H1 (cell line): ENCODE measurements around the gene RABGGTB. TPM values are rescaled to one million over a fixed set of nuclear protein-coding genes. Genes with fewer than 3 reads are reported as not detected.

ENCODE experiments used
- CTCF ChIA-PET: fragments of 300-600 bp; sonication (Branson Sonifier 250); formaldehyde crosslinking; loops from one replicate; lab custom pipeline; 2021; ENCODE audit not compliant: partially characterized antibody; lab: Charles Lee
- POLR2A ChIA-PET: fragments of 300-600 bp; sonication (Branson Sonifier 250); formaldehyde crosslinking; loops from one replicate; lab custom pipeline; 2021; ENCODE audit warnings: inconsistent platforms; ENCODE audit not compliant: partially characterized antibody; lab: Charles Lee
- DNase-seq, 2 experiments: peaks; one replicate each; pipeline versions ENCODE4 v3.0.0 to v3.0.0-alpha.2; 2010 to 2022; ENCODE audit warnings: low spot score in 2 of 2, low read depth in 1 of 2, mixed read lengths in 1 of 2
- FAIRE-seq: peaks from 2 replicates; lab custom pipeline; 2011; peaks lifted over from hg19 to GRCh38; lab: Jason Lieb, UNC
- H2AFZ ChIP-seq: 2 replicates; pipeline ENCODE4 v1.8.1; 2012; ENCODE audit warnings: low read length, inconsistent platforms
- H2AK5ac ChIP-seq: 2 replicates; pipeline ENCODE4 v1.6.1; 2013; ENCODE audit warnings: low read depth, low read length
- H2BK120ac ChIP-seq: replicated peaks from 2 replicates; pipeline ENCODE3; 2013; ENCODE audit warnings: low read depth, low read length, inconsistent platforms
- H2BK12ac ChIP-seq: 2 replicates; pipeline ENCODE4 v1.6.1; 2013; ENCODE audit warnings: low read depth, low read length
- H2BK15ac ChIP-seq: 2 replicates; pipeline ENCODE4 v1.6.1; 2013; ENCODE audit warnings: low read length
- H2BK20ac ChIP-seq: 2 replicates; pipeline ENCODE4 v1.6.1; 2013; ENCODE audit warnings: low read length
- H2BK5ac ChIP-seq: 2 replicates; pipeline ENCODE4 v1.6.1; 2013; ENCODE audit warnings: low read depth, low read length
- H3K14ac ChIP-seq: 2 replicates; pipeline ENCODE4 v1.6.1; 2013; ENCODE audit warnings: inconsistent platforms; ENCODE audit not compliant: insufficient read length
- H3K18ac ChIP-seq: 2 replicates; pipeline ENCODE4 v1.6.1; 2013; ENCODE audit warnings: low read length; ENCODE audit errors: extremely low read depth
- H3K23ac ChIP-seq: 2 replicates; pipeline ENCODE4 v1.6.1; 2013; ENCODE audit warnings: inconsistent platforms; ENCODE audit not compliant: insufficient read length
- H3K23me2 ChIP-seq: 2 replicates; pipeline ENCODE4 v1.6.1; 2013; ENCODE audit warnings: low read depth, low read length
- H3K27ac ChIP-seq: 2 replicates; pipeline ENCODE4 v1.6.1; 2011; ENCODE audit warnings: low read depth, low read length, inconsistent platforms
- H3K27me3 ChIP-seq, 4 experiments: replicated peaks in 1 of 4; 1 replicate in 1 of 4; 2 replicates in 3 of 4; pipeline versions ENCODE4 v1.6.1 to v1.8.1; 2011 to 2013; ENCODE audit warnings: low read length in 3 of 4, mild to moderate bottlenecking in 3 of 4, inconsistent platforms in 2 of 4, mixed read lengths in 2 of 4, moderate library complexity in 1 of 4; ENCODE audit not compliant: control insufficient read depth in 3 of 4, insufficient read depth in 3 of 4; ENCODE audit errors: extremely low read depth in 1 of 4
- H3K36me3 ChIP-seq, 4 experiments: 2 replicates each; pipeline versions ENCODE4 v1.6.1 to v1.8.1; 2011 to 2013; ENCODE audit warnings: mild to moderate bottlenecking in 4 of 4, low read length in 3 of 4, moderate library complexity in 2 of 4, control low read depth in 1 of 4, inconsistent platforms in 1 of 4; ENCODE audit not compliant: insufficient read depth in 4 of 4, control insufficient read depth in 2 of 4
- H3K4ac ChIP-seq: replicated peaks from 2 replicates; pipeline ENCODE3; 2013; ENCODE audit warnings: low read length, low read depth, mixed read lengths, inconsistent platforms; ENCODE audit not compliant: insufficient read length
- H3K4me1 ChIP-seq, 4 experiments: replicated peaks in 1 of 4; 1 replicate in 1 of 4; 2 replicates in 3 of 4; pipeline versions ENCODE4 v1.6.1 to v1.8.1; 2011 to 2013; ENCODE audit warnings: low read length in 3 of 4, inconsistent platforms in 2 of 4, mixed read lengths in 1 of 4; ENCODE audit not compliant: insufficient read depth in 4 of 4, control insufficient read depth in 3 of 4
- H3K4me2 ChIP-seq, 2 experiments: 2 replicates each; pipeline versions ENCODE4 v1.6.1 to v1.8.1; 2011 to 2013; ENCODE audit warnings: low read depth in 2 of 2, low read length in 2 of 2, control low read depth in 1 of 2, inconsistent platforms in 1 of 2, mild to moderate bottlenecking in 1 of 2; ENCODE audit not compliant: insufficient read depth in 1 of 2
- H3K4me3 ChIP-seq, 4 experiments: fragments of 200-600, 300-600 bp in 1 of 4; sonication (generic), shearing (Covaris generic), sonication (Bioruptor Twin) in 1 of 4; 2 replicates each; pipeline versions ENCODE4 v1.5.1 to v1.8.1; 2011 to 2016; ENCODE audit warnings: low read length in 4 of 4, low read depth in 3 of 4, control low read depth in 2 of 4, inconsistent platforms in 2 of 4, mild to moderate bottlenecking in 2 of 4, mixed read lengths in 1 of 4, moderate library complexity in 1 of 4; ENCODE audit not compliant: insufficient read depth in 2 of 4; ENCODE audit errors: extremely low read depth in 1 of 4
- H3K56ac ChIP-seq: replicated peaks from 2 replicates; pipeline ENCODE3; 2013; ENCODE audit warnings: low read depth, mild to moderate bottlenecking, mixed read lengths, low read length, inconsistent platforms; ENCODE audit not compliant: insufficient read length
- H3K79me1 ChIP-seq: 2 replicates; pipeline ENCODE4 v1.6.1; 2013; ENCODE audit warnings: low read depth, low read length, control low read depth
- H3K79me2 ChIP-seq, 2 experiments: 2 replicates each; pipeline versions ENCODE4 v1.6.1 to v1.8.1; 2012 to 2013; ENCODE audit warnings: low read length in 2 of 2, mild to moderate bottlenecking in 2 of 2, inconsistent platforms in 1 of 2; ENCODE audit not compliant: insufficient read depth in 2 of 2, control insufficient read depth in 1 of 2
- H3K9ac ChIP-seq, 4 experiments: replicated peaks in 1 of 4; 1 replicate in 1 of 4; 2 replicates in 3 of 4; pipeline versions ENCODE4 v1.6.1 to v1.8.1; 2011 to 2013; ENCODE audit warnings: low read depth in 3 of 4, low read length in 3 of 4, control low read depth in 2 of 4, mild to moderate bottlenecking in 2 of 4, moderate library complexity in 2 of 4, inconsistent platforms in 1 of 4; ENCODE audit errors: extremely low read depth in 1 of 4
- H3K9me3 ChIP-seq, 2 experiments: 2 replicates each; pipeline versions ENCODE4 v1.6.1 to v1.8.1; 2012 to 2013; ENCODE audit warnings: mild to moderate bottlenecking in 2 of 2, moderate library complexity in 2 of 2, control low read depth in 1 of 2, inconsistent platforms in 1 of 2, low read depth in 1 of 2, low read length in 1 of 2, mixed read lengths in 1 of 2; ENCODE audit not compliant: insufficient read depth in 2 of 2
- H4K20me1 ChIP-seq, 2 experiments: replicated peaks in 1 of 2; 2 replicates each; pipeline versions ENCODE3 to v1.8.1; 2011 to 2013; ENCODE audit warnings: inconsistent platforms in 2 of 2, low read length in 2 of 2, mild to moderate bottlenecking in 1 of 2; ENCODE audit not compliant: insufficient read depth in 2 of 2, control insufficient read depth in 1 of 2
- H4K5ac ChIP-seq: 2 replicates; pipeline ENCODE4 v1.6.1; 2013; ENCODE audit warnings: low read length, low read depth, mixed read lengths, inconsistent platforms; ENCODE audit not compliant: insufficient read length
- H4K8ac ChIP-seq: 2 replicates; pipeline ENCODE4 v1.8.0; 2013; ENCODE audit warnings: mild to moderate bottlenecking, moderate library complexity, low read length, inconsistent platforms; ENCODE audit not compliant: insufficient read depth; ENCODE audit errors: extremely low read depth
- H4K91ac ChIP-seq: replicated peaks from 2 replicates; pipeline ENCODE3; 2013; ENCODE audit warnings: low read length, mixed read lengths, inconsistent platforms; ENCODE audit not compliant: insufficient read length
- CHD1 ChIP-seq: IDR thresholded peaks from 2 replicates; pipeline ENCODE4 v1.6.1; 2012; ENCODE audit warnings: low read depth, low read length, improper control_type of control experiment
- TEAD4 ChIP-seq: IDR thresholded peaks from 2 replicates; pipeline ENCODE4 v1.6.1; 2012; ENCODE audit warnings: low read depth, low read length, inconsistent platforms, mixed read lengths
- WGBS, 2 experiments: shearing (Covaris generic) in 1 of 2; methylation state at CpG; one replicate each; pipeline versions ENCODE4 v1.1.6 to v1.1.7; 2013 to 2015; ENCODE audit warnings: low lambda C conversion rate in 2 of 2, mixed read lengths in 2 of 2, inconsistent platforms in 1 of 2, low coverage in 1 of 2, missing lambda C conversion rate in 1 of 2; ENCODE audit not compliant: insufficient replicate concordance in 2 of 2, insufficient coverage in 1 of 2, insufficient read length in 1 of 2; ENCODE audit errors: extremely low coverage in 1 of 2, missing lambda C conversion rate in 1 of 2; 5-methylcytosine and 5-hydroxymethylcytosine counted together
- polyA plus RNA-seq, 7 experiments: library from polyadenylated mRNA; depleted of rRNA in 3 of 7; stranded (reverse) in 5 of 7; unstranded in 2 of 7; fragments of >200 nt in 5 of 7; fragments of 200-250 nt in 2 of 7; gene quantifications; 1 replicate in 5 of 7; 2 replicates in 1 of 7; 4 replicates in 1 of 7; pipeline versions ENCODE4 v1.2.1 to v1.2.3, GENCODE V29; 2011 to 2013; ENCODE audit warnings: missing spikeins in 2 of 7, mixed read lengths in 2 of 7
- total RNA-seq: library from RNA; stranded (reverse); fragmentation: NEBNext Ultra II Directional; extraction: Animal tissue kit (Norgen Biotek cat#: 25700); gene quantifications from 2 replicates; pipeline ENCODE4 v1.2.1, GENCODE V29; 2021

The RABGGTB gene
- total and polyA plus RNA-seq, 2 of the 8 experiments (the other 6 are each of a cell fraction or from before 2014, with no cell fraction given), result 70.7 to 124 TPM

GRCh38 chr1:75770761-75771160, 15.3 kb upstream of the RABGGTB start:
- Histone ChIP-seq H4K91ac (no peak overlapping the region), H4K5ac (no peak overlapping the region), H3K4me1 (peaks cover 0 to 3% (median 1%) of the 10 kb centered on the region in 4 experiments; a peak in 2 of 7 replicates), H3K27me3 (no peaks in the 10 kb centered on the region), H4K8ac (no peak overlapping the region), H3K4ac (no peak overlapping the region), H2AFZ (no peak overlapping the region), H3K14ac (no peak overlapping the region), H2AK5ac (no peak overlapping the region), H3K4me3 (no peak overlapping the region), H2BK120ac (no peak overlapping the region), H3K27ac (no peak overlapping the region), H2BK15ac (no peak overlapping the region), H3K79me1 (no peaks in the 10 kb centered on the region), H3K9me3 (0 out of 4 replicates have a peak, but pooled peaks cover 0 to 2% of the 10 kb centered on the region in 2 experiments), H3K4me2 (no peak overlapping the region), H3K56ac (no peak overlapping the region), H4K20me1 (no peaks in the 10 kb centered on the region), H3K79me2 (no peaks in the 10 kb centered on the region), H2BK12ac (no peak overlapping the region), H3K23me2 (no peaks in the 10 kb centered on the region), H3K36me3 (no peaks in the 10 kb centered on the region), H3K9ac (no peak overlapping the region), H3K23ac (no peak overlapping the region), H2BK20ac (no peak overlapping the region), H3K18ac (no peak overlapping the region), H2BK5ac (no peak overlapping the region)
- POLR2A ChIA-PET, result interaction anchor here (5.5 kb wide), 1 partner anchor 15 kb away, joined by 31 read pairs; the partner anchor contains the start of gene RABGGTB
- no peak for TF ChIP-seq CHD1
- TF ChIP-seq TEAD4, result no peak
- CTCF ChIA-PET, result no interaction called here
- 75% methylated on average over 1 of the region's 1 CpG; no CpG with 5 or more reads in 1 of the 2 experiments for WGBS, 2 experiments
- DNase-seq (no peak), FAIRE-seq (no peak)
